ENCODE measurements around the gene RERE.
"Not testable (repeated sequence)": the region's sequence is repeated elsewhere in the genome, so short reads cannot be mapped to it uniquely, and the experiment has no call there.

Gene RERE

DNA sequence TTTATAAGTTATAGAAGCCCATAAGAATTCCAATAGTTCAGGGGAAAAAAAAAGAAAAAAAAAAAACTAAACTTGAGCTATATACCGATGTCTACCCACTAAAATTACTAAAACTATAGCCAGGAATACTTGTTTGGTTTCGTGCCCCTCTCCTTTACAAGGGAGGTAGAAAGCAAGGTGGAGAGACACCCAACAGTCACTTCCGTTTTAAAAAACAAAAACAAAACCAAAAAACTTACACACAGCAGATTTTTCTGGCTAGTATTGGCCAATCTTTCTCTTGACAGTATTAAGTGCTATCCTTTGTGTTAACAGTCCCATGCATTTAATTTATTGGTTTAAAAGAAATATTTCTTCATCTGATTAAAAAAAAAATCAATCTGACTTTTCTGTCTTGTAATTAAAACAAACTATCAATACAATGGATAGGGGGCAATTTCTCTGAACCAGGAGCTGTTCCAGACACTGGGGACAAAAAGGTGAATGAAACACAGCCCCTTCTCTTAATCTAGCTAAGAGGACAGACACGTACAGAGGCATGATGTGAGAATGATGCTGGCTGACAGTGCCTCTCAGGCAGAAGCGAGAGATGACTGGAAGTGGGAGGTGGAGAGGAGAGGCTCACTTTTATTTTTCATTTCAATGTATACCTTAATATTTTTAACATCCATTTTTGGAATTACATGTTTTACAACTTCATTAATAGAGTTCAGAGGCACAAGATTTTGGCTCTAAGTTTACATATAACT is 214.8 kb downstream of the RERE start:
- Histone ChIP-seq H3K4me3 (ENCODE audit: low read depth in 1 of 2, low read length in 2 of 2) (no peak overlapping the region), H3K4me1 (ENCODE audit: insufficient read depth, low read length) (peaks cover 27% of the 10 kb centered on the region), H3K9ac (ENCODE audit: low read length) (no peak overlapping the region), H3K27me3 (ENCODE audit: control insufficient read depth in 1 of 2, insufficient read depth in 2 of 2, low read length in 2 of 2) (no peaks in the 10 kb centered on the region), H3K36me3 (ENCODE audit: insufficient read depth, low read length) (no peaks in the 10 kb centered on the region), H3K9me3 (ENCODE audit: low read length) (no peaks in the 10 kb centered on the region), H3K27ac (ENCODE audit: low read depth, low read length) (no peak overlapping the region)

DNA sequence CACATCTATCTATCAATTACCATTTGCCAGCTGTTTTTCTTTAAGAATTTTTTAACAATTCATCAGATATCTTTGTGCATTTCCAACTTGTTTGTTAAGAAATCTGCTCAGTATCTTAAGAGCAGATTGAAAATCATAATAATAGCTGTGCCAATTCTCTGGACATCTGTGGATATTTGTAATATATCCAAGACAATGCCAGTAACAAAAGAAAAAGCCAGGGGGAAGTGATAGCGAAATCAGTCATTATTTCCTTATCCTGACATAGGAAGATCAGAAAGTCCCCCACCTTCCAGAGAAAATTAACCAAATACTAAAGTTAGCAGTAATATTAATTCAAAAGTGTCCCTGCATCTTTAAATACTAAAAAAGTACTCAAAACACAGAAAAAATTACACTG is 217.1 kb downstream of the RERE start:
- Histone ChIP-seq H3K9me3 (ENCODE audit: low read length) (no peaks in the 10 kb centered on the region), H3K4me1 (ENCODE audit: insufficient read depth, low read length) (peaks cover 48% of the 10 kb centered on the region), H3K27ac (ENCODE audit: low read depth, low read length) (no peak overlapping the region), H3K27me3 (ENCODE audit: control insufficient read depth in 1 of 2, insufficient read depth in 2 of 2, low read length in 2 of 2) (no peaks in the 10 kb centered on the region), H3K4me3 (ENCODE audit: low read depth in 1 of 2, low read length in 2 of 2) (no peak overlapping the region), H3K9ac (ENCODE audit: low read length) (no peak overlapping the region), H3K36me3 (ENCODE audit: insufficient read depth, low read length) (no peaks in the 10 kb centered on the region)

DNA sequence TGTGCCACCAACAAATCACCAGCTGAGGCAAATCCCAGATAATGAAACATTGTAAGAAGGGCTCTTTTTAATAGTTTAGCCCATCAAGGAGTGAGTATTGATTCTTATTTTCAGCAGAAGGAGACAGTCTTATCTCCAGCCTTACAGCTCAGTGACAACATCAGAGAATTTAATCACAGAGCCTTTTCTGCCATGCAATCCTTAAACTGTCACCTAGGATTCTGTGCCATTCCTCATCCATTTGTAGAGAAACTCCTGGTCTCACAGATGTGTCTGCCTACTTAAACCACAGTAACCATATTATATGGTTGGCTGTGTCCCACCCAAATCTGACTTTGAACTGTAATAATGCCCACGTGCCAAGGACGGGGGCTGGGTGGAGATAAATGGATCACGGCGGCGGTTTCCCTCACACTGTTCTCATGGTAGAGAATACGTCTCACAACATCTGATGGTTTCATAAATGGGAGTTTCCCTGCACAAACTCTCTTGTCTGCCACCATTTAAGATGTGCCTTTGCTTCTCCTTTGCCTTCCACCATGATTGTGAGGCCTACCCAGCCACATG is 217.7 kb downstream of the RERE start:
- peaks cover 48% of the 10 kb centered on the region for H3K4me1 ChIP-seq (ENCODE audit: insufficient read depth, low read length)
- H3K27ac ChIP-seq (ENCODE audit: low read depth, low read length), result no peak overlapping the region
- H3K36me3 ChIP-seq (ENCODE audit: insufficient read depth, low read length), result no peaks in the 10 kb centered on the region
- no peaks in the 10 kb centered on the region for H3K9me3 ChIP-seq (ENCODE audit: low read length)
- H3K4me3 ChIP-seq (ENCODE audit: low read depth in 1 of 2, low read length in 2 of 2), result no peak overlapping the region
- H3K9ac ChIP-seq (ENCODE audit: low read length), result no peak overlapping the region
- no peaks in the 10 kb centered on the region for H3K27me3 ChIP-seq (ENCODE audit: control insufficient read depth in 1 of 2, insufficient read depth in 2 of 2, low read length in 2 of 2)

DNA sequence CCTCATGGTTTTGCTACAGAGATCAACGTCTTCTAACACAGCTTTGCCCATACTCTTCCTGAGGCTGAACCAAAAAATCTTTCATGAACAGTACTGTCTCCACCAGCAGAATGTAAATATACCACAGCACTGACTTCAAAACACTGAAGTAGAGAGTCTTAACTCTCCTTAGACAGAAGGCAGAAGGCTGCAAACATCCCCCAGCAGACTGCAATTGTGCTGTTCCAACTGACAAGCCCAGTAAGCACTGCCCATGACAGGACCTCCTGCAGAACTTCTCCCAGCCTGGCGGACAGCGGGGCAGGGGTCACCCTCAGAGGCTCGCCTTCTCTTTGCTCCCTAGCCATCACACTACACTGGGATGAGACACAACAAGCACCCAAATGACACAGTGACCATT is 218.7 kb downstream of the RERE start:
- Histone ChIP-seq H3K4me1 (ENCODE audit: insufficient read depth, low read length) (peaks cover 42% of the 10 kb centered on the region), H3K36me3 (ENCODE audit: insufficient read depth, low read length) (no peaks in the 10 kb centered on the region), H3K4me3 (ENCODE audit: low read depth in 1 of 2, low read length in 2 of 2) (peak overlapping the region in 1 of 2 donors; percentile 49), H3K27ac (ENCODE audit: low read depth, low read length) (peak overlapping the region; percentile 61), H3K9ac (ENCODE audit: low read length) (no peak overlapping the region), H3K9me3 (ENCODE audit: low read length) (no peaks in the 10 kb centered on the region), H3K27me3 (ENCODE audit: control insufficient read depth in 1 of 2, insufficient read depth in 2 of 2, low read length in 2 of 2) (no peaks in the 10 kb centered on the region)

- Histone ChIP-seq H3K36me3 (ENCODE audit: insufficient read depth, low read length) (no peaks in the 10 kb centered on the region), H3K9ac (ENCODE audit: low read length) (no peak overlapping the region), H3K27me3 (ENCODE audit: control insufficient read depth in 1 of 2, insufficient read depth in 2 of 2, low read length in 2 of 2) (no peaks in the 10 kb centered on the region), H3K4me3 (ENCODE audit: low read depth in 1 of 2, low read length in 2 of 2) (peak overlapping the region in 1 of 2 donors; percentile 49), H3K9me3 (ENCODE audit: low read length) (no peaks in the 10 kb centered on the region), H3K4me1 (ENCODE audit: insufficient read depth, low read length) (peaks cover 41% of the 10 kb centered on the region), H3K27ac (ENCODE audit: low read depth, low read length) (peak overlapping the region; percentile 61)
Observed at GRCh38 chr1:8598060-8598724, 219.2 kb downstream of the RERE start.

DNA sequence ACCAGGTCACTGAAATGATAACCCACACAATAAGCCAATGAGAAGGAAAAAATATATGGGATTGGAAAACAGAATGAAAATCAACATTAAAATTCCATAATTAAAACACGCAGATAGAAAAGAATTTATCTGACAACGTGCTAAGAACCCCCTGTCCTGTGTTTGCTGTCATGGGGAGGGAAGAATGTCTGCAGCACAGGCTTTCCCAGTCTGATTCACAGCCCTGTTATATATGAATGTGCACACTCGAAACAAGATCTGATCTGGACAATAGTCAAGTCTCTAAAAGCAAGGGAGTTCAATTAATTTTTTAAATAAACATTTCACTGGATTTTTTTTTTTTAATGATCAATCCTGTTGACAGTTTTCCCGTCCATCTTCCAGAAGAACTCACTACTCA is 220.0 kb downstream of the RERE start:
- peaks cover 41% of the 10 kb centered on the region for H3K4me1 ChIP-seq (ENCODE audit: insufficient read depth, low read length)
- H3K9me3 ChIP-seq (ENCODE audit: low read length), result no peaks in the 10 kb centered on the region
- no peaks in the 10 kb centered on the region for H3K36me3 ChIP-seq (ENCODE audit: insufficient read depth, low read length)
- peak overlapping the region in 1 of 2 donors; percentile 49 for H3K4me3 ChIP-seq (ENCODE audit: low read depth in 1 of 2, low read length in 2 of 2)
- peak overlapping the region; percentile 61 for H3K27ac ChIP-seq (ENCODE audit: low read depth, low read length)
- H3K27me3 ChIP-seq (ENCODE audit: control insufficient read depth in 1 of 2, insufficient read depth in 2 of 2, low read length in 2 of 2), result no peaks in the 10 kb centered on the region
- no peak overlapping the region for H3K9ac ChIP-seq (ENCODE audit: low read length)

- H3K4me1 ChIP-seq (ENCODE audit: insufficient read depth, low read length), result peaks cover 43% of the 10 kb centered on the region
- H3K4me3 ChIP-seq (ENCODE audit: low read depth in 1 of 2, low read length in 2 of 2), result no peak overlapping the region
- H3K27ac ChIP-seq (ENCODE audit: low read depth, low read length), result no peak overlapping the region
- H3K36me3 ChIP-seq (ENCODE audit: insufficient read depth, low read length), result no peaks in the 10 kb centered on the region
- no peak overlapping the region for H3K9ac ChIP-seq (ENCODE audit: low read length)
- no peaks in the 10 kb centered on the region for H3K9me3 ChIP-seq (ENCODE audit: low read length)
- no peaks in the 10 kb centered on the region for H3K27me3 ChIP-seq (ENCODE audit: control insufficient read depth in 1 of 2, insufficient read depth in 2 of 2, low read length in 2 of 2)
Observed at GRCh38 chr1:8595941-8596340, 221.5 kb downstream of the RERE start.

GRCh38 chr1:8595332-8595731 is 222.1 kb downstream of the RERE start:
- no peaks in the 10 kb centered on the region for H3K36me3 ChIP-seq (ENCODE audit: insufficient read depth, low read length)
- H3K4me1 ChIP-seq (ENCODE audit: insufficient read depth, low read length), result peaks cover 49% of the 10 kb centered on the region
- H3K4me3 ChIP-seq (ENCODE audit: low read depth in 1 of 2, low read length in 2 of 2), result no peak overlapping the region
- H3K27ac ChIP-seq (ENCODE audit: low read depth, low read length), result no peak overlapping the region
- H3K9ac ChIP-seq (ENCODE audit: low read length), result no peak overlapping the region
- H3K27me3 ChIP-seq (ENCODE audit: control insufficient read depth in 1 of 2, insufficient read depth in 2 of 2, low read length in 2 of 2), result no peaks in the 10 kb centered on the region
- H3K9me3 ChIP-seq (ENCODE audit: low read length), result no peaks in the 10 kb centered on the region

- not testable (repeated sequence) for H3K4me3 ChIP-seq (ENCODE audit: low read depth in 1 of 2, low read length in 2 of 2); H3K27me3 ChIP-seq (ENCODE audit: control insufficient read depth in 1 of 2, insufficient read depth in 2 of 2, low read length in 2 of 2); H3K27ac ChIP-seq (ENCODE audit: low read depth, low read length); H3K36me3 ChIP-seq (ENCODE audit: insufficient read depth, low read length); H3K9ac ChIP-seq (ENCODE audit: low read length); H3K9me3 ChIP-seq (ENCODE audit: low read length)
- H3K4me1 ChIP-seq (ENCODE audit: insufficient read depth, low read length), result peaks cover 37% of the 10 kb centered on the region
Observed at GRCh38 chr1:8593292-8593691, 224.1 kb downstream of the RERE start.

DNA sequence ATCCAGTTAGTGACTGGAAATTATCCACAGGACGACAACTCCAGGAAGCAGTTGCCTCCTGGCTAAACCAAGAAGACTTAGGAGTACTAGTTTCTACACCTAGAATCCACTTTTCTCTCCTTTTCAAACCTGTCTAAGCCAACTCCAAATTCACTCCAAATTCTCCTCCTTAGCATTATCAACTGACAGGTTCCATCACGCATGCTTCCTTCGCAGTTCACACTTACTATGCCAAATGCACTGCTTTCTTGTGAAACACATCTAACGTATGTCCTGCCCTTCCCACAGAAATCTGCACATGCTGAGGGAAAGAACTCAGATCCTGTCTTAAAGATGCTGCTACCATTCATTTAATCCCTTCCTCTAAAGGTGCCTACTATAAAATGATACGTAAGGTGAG is 225.9 kb downstream of the RERE start:
- peaks cover 23% of the 10 kb centered on the region for H3K4me1 ChIP-seq (ENCODE audit: insufficient read depth, low read length)
- no peaks in the 10 kb centered on the region for H3K36me3 ChIP-seq (ENCODE audit: insufficient read depth, low read length)
- no peak overlapping the region for H3K27ac ChIP-seq (ENCODE audit: low read depth, low read length)
- no peaks in the 10 kb centered on the region for H3K9me3 ChIP-seq (ENCODE audit: low read length)
- H3K9ac ChIP-seq (ENCODE audit: low read length), result no peak overlapping the region
- no peak overlapping the region for H3K4me3 ChIP-seq (ENCODE audit: low read depth in 1 of 2, low read length in 2 of 2)
- H3K27me3 ChIP-seq (ENCODE audit: control insufficient read depth in 1 of 2, insufficient read depth in 2 of 2, low read length in 2 of 2), result no peaks in the 10 kb centered on the region

DNA sequence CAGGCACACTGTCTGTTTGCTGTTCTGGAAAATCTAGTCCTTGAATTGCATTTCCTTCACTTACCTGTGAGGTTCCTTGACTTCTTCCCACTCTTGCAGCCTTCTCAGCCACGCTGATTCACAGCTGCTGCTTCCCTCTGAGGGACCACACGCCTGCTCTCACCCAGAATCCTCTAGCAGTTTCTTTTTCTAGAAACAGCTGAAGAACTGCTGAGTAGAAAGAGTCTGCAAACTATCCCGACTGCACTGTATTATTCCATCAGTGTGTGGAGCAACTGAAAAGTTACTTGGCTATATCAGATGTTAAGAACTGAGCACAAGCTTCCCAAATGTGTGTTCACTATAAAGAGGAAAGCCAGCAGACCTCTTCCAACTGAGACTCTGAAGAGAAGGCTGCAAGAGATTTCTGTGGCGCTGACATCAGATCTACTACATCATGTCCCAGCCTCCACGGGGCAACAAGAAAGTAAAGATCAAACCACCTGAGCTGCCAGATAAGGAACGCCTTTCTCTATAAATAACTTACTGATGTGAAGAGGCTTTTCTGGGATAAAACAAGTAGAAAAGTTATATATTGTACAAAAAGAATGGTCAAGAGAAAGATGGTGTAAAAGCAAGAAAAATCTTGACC is 226.6 kb downstream of the RERE start:
- Histone ChIP-seq H3K9ac (ENCODE audit: low read length) (no peak overlapping the region), H3K4me1 (ENCODE audit: insufficient read depth, low read length) (peaks cover 15% of the 10 kb centered on the region), H3K36me3 (ENCODE audit: insufficient read depth, low read length) (no peaks in the 10 kb centered on the region), H3K27ac (ENCODE audit: low read depth, low read length) (no peak overlapping the region), H3K9me3 (ENCODE audit: low read length) (no peaks in the 10 kb centered on the region), H3K27me3 (ENCODE audit: control insufficient read depth in 1 of 2, insufficient read depth in 2 of 2, low read length in 2 of 2) (no peaks in the 10 kb centered on the region), H3K4me3 (ENCODE audit: low read depth in 1 of 2, low read length in 2 of 2) (no peak overlapping the region)

Data from muscle layer of colon (tissue), 2 donors.